GM21447 (cell line): ENCODE results near the gene STARD7.

Experiments used
- ATAC-seq: cut with Tn5 transposase; IDR thresholded peaks from one replicate; pipeline ENCODE4 v1.9.1; 2021; ENCODE audit not compliant: unreplicated experiment

STARD7 gene

DNA sequence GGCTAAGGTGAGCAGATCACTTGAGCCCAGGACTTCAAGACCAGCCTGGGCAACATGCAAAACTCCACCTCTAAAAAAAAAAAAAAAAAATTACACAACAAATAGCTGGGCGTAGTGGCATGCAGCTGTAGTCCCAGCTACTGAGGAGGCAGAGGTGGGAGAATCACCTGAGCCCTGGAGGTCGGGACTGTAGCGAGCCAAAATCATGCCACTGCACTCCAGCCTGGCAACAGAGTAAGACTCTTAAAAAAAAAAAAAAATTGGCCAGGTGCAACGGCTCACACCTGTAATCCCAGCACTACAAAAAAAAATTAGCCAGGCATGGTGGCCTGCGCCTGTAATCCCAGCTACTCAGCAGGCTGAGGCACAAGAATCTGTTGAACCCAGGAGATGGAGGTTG lies 7.3 kb downstream of the STARD7 start:
- ATAC-seq = no peak

DNA sequence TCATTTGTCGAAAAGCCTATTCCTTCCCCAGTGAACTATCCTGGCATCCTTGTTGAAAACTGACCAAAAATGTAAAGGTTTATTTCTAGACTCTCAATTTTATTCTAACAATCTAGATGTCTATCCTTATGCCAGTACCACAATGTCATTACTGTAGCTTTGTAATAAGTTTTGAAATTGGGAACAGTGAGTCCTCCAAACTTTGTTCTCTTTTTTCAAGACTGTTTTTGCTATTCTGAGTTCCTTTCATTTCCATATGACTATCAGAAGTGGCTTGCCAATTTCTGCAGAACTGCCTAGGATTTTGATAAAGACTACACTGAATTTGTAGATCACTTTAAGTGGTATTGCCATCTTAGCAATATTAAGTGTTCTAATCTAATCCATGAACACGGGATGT lies 9.7 kb downstream of the STARD7 start:
- ATAC-seq = no peak

DNA sequence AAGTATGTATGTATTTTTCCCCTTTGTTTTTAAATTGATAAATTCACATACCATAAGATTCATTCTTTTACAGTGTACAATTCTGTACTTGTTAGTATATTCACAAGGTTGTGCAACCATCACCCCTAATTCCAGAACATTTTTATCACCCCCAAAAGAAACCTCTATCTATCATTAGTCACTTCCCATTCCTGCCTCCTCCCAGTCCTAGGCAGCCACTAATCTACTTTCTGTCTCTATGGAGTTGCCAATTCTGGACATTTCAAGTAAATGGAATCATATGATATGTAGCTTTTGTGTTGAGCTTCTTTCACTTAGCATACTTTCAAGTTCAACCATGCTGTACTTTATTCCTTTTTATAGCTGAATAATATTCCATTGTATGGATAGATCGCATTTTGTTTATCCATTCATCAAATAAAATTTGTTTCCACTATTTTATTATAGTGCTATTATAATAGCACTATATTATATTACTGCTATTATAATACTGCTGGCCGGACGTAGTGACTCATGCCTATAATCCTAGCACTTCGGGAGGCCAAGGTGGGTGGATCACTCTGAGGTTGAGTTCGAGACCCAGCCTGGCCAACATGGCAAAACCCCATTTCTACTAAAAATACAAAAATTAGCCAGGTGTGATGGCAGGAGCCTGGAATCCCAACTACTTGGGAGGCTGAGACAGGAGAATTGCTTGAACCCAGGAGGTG lies 10.9 kb downstream of the STARD7 start:
- no peak for ATAC-seq

DNA sequence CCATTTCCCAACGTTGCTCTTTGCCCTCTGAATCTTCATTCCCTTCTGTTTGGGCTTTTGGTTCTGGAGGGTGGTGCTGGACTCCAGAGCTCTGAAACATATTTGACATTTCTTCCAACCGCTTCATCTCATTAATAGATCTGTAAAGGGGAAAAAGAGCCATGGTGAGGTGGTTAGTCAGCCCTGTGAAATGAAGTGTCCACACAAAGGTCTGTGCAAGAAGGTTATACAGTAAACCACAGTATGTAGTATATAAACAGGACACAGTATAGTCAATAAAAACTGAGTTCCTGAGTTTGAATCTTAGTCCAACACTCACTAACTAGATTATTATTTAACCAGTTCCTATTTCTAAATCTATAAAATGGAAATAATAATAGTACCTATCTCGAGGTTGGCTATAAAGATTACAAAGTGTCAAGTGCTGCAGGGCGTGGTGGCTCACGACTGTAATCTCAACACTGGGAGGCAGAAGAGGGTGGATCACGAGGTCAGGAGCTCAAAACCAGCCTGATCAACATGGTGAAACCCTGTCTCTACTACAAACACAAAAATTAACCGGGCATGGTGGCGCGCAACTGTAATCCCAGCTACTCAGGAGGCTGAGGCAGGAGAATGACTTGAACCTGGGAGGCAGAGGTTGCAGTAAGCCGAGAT lies 13.1 kb downstream of the STARD7 start:
- no peak for ATAC-seq

DNA sequence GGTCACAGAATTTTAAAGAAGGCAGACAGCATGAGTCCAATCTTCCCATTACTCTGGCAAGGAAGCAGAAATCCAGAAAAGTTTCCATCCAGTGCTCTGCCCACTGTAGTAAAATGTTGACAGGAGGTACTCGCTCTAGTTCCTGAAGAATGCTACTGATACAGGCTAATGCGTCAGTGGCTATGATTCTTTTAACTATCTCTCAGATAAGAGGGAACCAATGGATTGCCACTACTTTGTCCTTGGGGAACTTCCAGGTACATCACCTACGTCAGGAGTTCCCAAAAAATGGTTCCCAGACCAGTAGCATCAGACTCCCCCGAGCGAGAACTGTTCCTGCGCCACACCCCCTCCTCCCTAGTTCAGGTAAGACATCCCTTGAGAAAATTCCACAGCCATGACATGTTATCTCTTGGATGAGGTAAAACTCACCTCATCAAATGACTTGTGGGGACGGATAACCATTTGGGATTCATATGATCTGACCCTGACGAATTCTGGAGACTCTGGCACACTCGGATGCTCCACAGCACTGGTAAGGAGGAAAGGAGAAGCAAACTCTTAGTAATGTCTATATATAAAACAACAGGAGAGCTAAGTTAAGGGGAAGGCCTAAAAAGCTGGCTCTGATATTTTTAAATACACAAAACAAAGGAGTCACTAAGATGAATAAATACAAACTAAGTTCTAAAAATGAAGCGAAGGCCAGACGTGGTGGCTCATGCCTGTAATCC lies 16.5 kb downstream of the STARD7 start:
- no peak for ATAC-seq

DNA sequence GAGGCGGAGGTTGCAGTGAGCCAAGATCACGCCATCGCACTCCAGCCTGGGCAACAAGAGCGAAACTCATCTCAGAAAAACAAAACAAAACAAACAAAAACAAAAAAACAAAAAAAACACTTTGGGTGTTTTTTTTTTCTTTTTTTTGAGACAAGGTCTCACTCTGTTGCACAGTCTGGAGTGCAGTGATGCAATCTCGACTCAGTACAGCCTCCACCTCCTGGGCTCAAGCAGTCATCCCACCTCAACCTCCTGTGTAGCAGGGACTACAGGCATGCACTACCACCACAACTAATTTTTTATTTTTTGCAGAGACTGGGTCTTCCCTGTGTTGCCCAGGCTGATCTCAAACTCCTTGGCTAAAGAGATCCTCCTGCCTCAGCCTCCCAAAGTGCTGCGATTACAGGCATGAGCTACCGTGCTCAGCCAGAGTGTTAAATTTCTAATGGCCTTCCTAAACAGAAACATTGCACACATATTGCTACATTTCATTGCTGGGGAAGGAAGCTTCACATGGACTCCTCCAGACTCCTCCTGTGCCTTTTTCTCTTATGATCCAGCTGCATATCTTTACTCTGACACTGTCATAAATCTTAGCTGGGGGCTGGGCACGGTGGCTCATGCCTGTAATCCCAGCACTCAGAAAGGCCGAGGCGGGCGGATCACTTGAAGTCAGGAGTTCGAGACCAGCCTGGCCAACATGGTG lies 19.7 kb downstream of the STARD7 start:
- ATAC-seq = no peak

DNA sequence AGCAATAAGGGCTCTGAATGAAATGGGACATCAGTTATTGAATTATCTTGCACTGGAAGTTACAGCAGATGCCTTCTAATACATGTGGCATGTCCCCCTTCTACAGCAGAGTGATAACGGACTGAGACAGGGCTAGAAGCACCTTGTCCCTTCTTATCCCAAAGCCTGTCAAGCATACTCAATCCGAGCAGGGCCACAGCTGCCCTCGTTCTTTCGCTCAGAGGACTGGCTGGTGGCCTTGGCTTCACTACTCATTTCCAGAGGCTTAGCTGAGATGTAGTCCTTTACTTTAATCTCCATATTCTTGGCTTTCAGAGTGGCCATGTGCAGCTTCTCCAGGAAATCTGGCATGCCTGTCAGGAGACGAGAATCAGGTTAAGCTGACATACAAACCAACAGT lies 22.1 kb downstream of the STARD7 start:
- ATAC-seq = no peak

DNA sequence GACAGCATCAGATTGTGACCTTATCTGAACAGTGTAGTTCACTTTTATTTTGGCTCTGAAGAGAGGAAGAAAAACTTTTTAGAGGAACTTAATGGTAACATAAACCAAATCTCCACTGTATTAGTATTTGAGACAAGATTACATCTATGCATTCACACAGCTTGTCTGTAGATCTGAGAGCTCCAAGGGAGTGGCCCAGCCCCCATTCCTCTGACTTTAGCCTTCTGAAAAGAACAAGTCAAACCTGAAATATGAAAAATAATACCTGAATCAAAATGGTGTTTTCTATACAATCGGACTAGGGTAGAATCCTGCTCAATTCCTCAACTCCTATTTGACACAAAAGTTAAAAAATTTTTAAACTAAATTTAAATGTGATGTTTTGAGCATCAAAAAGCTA lies 23.1 kb downstream of the STARD7 start:
- no peak for ATAC-seq

DNA sequence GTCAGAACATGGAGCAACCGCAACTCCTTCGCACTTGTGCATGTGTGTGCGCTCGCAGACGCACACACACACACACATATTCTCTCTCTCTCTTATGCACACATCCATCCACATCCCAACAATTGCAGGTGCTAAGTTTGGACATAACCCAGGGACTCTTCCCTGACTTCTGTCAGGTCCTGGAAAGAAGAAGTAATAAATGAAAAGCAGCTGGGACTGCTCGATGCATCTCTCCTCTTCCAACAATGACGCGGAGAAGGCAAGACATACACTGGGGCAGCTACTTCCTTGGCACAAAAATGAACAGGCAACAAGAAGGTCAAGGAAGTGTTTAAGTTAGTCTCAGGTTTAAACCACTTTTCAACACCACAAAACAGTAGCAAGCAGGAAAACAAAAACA lies 23.6 kb downstream of the STARD7 start:
- no peak for ATAC-seq

DNA sequence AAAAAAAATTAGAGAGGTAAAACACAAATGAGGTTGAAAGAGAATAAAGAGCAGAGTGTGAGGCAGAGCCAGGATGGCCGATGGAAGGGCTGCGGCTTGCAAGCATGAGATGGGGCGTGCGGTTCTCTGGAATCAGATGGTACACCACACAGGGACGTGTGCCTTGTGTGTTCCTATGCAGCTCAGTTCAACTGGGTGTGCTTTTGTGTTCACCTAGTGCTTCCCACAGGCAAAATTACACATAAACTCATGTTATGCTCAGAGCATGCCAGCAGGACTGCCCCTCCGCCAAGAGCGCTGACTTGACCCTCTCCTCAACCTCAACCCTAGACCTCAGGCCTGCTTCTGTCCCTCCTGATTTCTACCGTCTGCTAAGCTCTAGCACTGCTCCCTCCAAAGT lies 24.4 kb downstream of the STARD7 start:
- ATAC-seq = no peak

DNA sequence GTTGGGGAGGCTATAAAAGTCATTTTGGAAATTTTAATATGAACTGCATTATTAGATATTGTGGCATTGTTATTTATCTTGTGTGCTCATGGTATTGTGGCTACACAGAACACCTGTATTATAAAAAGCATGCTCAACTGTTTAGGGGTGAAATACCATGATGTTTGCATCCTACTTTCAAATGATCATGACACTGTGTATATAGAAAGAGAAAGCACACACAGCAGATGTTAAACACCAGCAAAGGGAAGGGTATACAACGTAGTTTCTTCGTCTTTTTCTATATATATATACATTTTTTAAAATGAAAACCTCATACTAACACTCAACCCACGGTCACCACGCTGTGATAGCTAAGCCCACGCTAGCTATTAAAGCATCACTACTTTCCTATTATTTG lies 27.1 kb downstream of the STARD7 start:
- peak; percentile 48 for ATAC-seq

DNA sequence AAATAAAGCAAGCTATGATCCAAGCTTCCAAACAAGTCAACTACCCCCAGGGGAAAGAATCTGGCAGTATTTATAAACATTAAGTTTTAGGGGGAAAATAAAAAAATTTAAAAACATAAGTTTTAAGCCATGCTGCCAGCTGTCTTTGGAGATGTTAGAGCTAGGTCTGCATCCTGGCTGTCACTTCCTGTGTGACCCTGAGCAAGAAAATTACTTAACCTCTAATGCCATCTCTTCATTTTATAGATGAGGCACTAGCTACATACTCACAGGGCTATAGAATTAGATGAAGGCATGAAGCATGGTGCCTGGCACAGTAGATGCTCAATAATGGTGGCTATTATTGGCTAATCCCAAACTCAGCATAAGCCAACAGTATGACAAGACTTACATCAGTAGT lies 28.1 kb downstream of the STARD7 start:
- ATAC-seq = no peak

DNA sequence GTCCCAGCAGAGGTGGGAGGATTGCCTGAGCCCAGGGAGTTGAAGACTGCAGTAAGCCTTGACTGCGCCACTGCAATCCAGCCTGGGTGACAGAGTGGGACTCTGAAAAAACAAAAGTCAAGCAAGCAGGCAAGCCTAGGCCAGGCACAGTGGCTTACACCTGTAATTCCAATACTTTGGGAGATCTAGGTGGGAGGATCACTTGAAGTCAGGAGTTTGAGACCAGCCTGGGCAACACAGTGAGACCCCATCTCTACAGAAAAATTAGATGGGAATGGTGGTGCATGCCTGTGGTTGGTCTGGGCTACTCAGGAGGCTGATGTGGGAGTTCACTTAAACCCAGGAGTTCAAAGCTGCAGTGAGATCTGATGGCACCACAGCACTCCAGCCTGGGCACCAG lies 28.6 kb downstream of the STARD7 start:
- ATAC-seq = no peak

DNA sequence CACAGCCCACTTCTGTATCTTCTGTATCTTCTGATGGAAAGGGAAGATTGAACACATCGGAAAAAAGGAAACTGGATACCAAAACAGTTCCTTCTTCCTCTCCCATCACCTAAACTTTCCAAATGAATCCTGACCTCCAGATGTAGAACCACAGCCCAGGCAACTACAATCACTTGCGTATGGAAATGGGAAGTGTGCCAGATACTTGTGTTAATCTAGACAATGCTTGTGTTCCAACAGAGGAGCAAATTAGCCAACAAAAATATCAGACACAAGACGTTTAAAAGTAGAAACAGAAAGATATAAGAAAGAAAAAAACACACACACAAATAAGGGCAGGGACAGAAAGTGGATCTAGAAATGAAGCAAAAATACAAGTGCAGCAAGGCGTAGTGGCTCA lies 32.0 kb downstream of the STARD7 start:
- no peak for ATAC-seq

DNA sequence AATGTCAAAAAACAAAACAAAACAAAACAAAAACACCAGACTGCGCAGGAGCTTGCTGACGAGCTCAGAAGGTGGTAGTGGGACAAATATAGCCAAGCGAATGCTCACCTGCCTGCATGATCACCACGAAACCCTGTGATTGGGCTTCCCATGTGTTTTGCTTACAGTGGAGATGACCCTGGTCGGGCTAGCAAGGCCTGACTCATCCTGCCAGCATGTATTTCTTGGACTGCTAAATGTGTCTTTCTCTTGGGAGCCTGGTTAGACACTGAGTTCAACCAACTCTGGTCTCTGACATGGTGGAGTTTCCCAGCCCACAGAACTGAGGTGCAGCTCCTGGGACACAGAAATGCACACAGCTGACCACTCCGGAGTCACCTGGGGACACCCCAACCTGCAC lies 32.7 kb downstream of the STARD7 start:
- ATAC-seq = no peak

DNA sequence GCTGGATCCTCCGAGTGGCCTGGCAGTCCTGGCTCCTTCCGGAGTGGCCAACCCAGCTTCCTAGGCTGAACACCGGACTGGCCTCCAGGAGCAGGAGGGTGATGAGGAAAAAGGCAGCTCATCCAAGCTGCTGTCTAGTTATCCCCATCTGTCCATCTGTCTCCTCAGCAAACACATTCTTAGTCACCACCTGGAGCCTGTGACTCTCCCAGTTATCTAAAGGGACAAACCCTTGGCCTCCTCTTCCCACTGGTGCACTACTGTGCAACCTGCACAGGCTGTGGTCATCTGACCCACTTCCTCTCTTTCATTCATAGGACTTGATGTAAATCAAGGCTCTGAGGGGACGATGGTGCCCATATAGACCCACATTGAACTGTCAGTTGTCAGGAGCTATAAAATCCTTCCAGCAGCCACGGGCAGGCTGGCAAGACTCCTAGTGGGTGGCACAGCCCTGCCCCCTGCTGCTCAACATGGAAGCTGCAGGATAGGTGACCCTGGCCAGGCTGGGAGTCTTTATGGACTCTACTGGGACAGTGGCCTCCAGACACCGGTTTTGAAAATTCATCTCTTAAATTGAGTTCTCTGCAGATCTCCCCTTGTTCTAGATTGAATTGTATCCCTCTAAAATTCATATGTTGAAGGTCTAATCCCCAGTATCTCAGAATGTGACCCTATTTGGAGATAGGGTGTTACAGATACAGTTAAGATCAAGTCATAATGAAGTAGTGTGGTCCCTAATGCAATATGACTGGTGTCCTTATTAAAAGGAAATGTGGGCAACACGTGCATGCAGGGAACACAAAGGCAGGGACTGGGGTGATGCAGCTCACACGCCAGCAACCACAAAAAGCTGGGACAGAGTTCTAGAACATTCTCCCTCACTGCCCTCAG lies 34.1 kb downstream of the STARD7 start:
- ATAC-seq = peak; percentile 78

DNA sequence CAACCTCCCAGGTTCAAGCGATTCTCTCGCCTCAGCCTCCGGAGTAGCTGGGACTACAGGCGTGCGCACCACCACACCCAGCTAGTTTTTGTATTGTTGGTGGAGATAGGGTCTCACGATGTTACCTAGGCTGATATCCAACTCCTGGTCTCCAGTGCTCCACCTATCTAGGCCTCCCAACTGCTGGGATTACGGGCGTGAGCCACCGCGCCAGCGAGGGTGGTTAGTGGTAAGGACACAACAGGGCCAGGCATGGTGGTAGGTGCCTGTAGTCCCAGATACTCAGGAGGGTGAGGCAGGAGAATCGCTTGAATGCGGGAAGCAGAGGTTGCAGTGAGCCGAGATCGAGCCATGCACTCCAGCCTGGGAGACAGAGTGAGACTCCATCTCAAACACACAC lies 36.8 kb downstream of the STARD7 start:
- ATAC-seq = no peak

DNA sequence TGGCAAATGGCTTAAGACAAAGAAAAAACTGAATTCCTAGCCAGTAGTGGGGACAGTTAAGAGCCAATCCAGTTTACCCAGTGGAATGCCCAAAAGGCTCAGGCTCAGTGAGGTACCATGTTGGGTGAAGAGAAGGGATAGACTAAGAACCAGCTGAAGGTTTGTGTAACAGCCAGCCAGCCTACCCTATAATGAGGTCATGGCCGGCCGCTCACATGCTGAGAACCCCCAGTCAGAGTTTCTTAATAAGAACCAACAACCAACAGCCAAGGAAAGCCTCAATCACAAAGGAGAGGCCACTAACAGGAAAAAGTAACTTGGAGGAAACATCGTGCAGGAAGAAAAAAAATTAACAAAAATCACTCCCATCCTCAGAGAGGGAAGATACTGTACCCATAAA lies 38.0 kb downstream of the STARD7 start:
- no peak for ATAC-seq

DNA sequence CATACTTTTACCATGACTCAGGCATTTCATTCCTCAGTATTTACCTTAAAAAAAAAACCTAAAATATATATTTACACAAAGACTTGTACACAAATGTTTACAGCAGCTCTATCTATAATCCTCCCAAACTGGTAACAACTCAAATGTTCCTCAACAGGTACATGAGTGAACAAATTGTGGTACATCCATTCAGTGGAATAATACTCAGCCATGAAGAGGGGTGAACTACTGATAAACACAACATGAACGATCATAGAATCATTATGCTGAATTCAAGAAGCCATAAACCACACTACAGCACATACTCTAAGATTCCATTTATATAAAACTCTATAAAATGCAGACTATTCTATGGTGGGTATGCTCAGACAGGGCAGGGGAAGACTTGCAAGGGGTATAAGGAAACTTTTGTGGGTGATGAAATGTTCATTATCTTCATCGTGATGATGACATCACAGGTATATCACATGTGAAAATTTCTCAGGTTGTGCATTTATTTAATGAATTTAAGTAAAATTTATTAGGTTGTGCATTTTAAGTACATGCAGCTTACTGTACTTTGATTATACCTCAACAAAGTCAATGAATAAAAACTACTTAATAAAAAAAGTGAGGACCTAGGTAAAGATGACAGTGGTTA lies 38.6 kb downstream of the STARD7 start:
- ATAC-seq = no peak

DNA sequence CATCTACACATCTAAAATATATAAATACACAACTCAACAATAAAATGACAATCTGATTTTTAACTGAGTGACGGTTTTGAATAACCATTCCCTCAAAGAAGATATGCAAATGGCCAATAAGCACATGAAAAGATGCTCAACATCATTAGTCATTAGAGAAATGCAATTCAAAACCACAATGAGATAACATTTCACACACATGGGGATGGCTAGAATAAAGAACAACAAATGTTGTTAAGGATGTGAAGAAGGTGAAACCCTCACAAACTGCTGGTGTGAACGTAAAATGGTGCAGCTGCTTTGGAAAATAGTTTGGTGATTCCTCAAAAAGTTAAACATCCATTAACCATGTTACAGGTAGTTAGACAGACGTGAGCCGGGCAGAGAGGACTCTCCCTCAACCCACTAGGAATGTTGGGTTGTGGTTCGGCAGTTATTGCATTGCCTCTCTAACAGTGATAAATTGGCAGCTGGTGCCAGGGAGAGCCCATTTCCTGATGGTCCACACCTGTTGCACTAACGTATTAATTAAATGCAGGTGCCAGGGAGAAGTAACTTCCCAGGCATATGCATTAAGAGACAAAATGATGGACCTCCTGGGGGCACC lies 41.1 kb downstream of the STARD7 start:
- no peak for ATAC-seq
